ENCODE measurements around the gene MSRB2. TPM values are rescaled to one million over a fixed set of nuclear protein-coding genes. Genes with fewer than 3 reads are reported as not detected.

The MSRB2 gene
- total RNA-seq, 3 donors from 2014 or later = 19.0 to 31.5 (median 24.9) TPM

- Histone ChIP-seq H3K4me3 (peak overlapping the region in 1 of 3 donors; percentile 15), H3K27me3 (peaks cover 0 to 15% of the 10 kb centered on the region in 2 donors), H3K4me1 (no peaks in the 10 kb centered on the region), H3K9me3 (no peaks in the 10 kb centered on the region), H3K27ac (no peak overlapping the region), H3K36me3 (no peaks in the 10 kb centered on the region)
- intact Hi-C loops (cut with DNase I; ENCODE audit: low total_unique reads) = loop anchor here (1.0 kb wide), 1 partner anchor 34 kb away; the partner anchor contains the start of gene PTF1A
- no peak for TF ChIP-seq POLR2A (IDR thresholded peaks at IDR 0.05)
- TF ChIP-seq, protein P1, sequence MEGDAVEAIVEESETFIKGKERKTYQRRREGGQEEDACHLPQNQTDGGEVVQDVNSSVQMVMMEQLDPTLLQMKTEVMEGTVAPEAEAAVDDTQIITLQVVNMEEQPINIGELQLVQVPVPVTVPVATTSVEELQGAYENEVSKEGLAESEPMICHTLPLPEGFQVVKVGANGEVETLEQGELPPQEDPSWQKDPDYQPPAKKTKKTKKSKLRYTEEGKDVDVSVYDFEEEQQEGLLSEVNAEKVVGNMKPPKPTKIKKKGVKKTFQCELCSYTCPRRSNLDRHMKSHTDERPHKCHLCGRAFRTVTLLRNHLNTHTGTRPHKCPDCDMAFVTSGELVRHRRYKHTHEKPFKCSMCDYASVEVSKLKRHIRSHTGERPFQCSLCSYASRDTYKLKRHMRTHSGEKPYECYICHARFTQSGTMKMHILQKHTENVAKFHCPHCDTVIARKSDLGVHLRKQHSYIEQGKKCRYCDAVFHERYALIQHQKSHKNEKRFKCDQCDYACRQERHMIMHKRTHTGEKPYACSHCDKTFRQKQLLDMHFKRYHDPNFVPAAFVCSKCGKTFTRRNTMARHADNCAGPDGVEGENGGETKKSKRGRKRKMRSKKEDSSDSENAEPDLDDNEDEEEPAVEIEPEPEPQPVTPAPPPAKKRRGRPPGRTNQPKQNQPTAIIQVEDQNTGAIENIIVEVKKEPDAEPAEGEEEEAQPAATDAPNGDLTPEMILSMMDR (IDR thresholded peaks at IDR 0.05) = peak in 2 of 3 donors; percentile 59 to 60
- no peak for TF ChIP-seq POLR2AphosphoS5 (IDR thresholded peaks at IDR 0.05)
- DNase-seq (ENCODE audit: low spot score in 2 of 2) = no peak
Observed at GRCh38 chr10:23158370-23158769, 63.0 kb downstream of the MSRB2 start.

DNA sequence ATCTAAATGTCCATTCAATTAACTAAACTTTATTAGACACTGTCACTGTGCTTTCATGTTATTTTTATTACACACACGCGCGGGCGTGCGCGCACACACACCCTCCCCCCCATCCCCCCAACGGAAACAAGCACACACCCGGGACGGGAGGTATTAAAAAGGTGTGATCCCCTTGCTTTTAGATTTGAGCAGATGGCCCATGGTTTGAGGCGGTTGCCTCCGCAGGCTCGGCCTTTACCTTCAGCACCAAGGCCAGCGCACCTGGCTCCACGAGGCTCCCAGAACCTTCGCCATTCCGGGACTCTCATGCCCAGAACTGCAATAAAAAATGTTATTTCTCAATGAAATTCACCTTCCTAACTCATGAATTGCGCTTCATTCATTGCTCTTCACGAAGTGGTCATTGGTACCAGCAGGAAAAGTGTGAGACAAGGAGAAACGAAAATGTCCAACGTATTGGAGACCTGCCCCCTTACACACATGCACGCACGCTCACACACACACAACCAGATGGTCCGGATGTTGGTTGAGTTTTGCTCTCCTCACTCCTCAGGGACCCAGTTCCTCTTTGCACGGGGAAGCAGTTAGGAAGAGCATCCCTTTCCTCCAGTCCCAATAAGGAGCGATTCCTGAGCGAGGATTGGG, 76.0 kb downstream of the MSRB2 start:
- Histone ChIP-seq H3K27ac (no peak overlapping the region), H3K9me3 (no peaks in the 10 kb centered on the region), H3K4me3 (no peak overlapping the region), H3K36me3 (no peaks in the 10 kb centered on the region), H3K27me3 (peaks cover 3 to 61% of the 10 kb centered on the region in 2 donors), H3K4me1 (peaks cover 0 to 11% of the 10 kb centered on the region in 2 donors)
- TF ChIP-seq POLR2A (IDR thresholded peaks at IDR 0.05) = no peak
- TF ChIP-seq, protein P1 (IDR thresholded peaks at IDR 0.05) = no peak
- TF ChIP-seq POLR2AphosphoS5 (IDR thresholded peaks at IDR 0.05) = no peak
- no peak for DNase-seq (ENCODE audit: low spot score in 2 of 2)
- intact Hi-C loops (cut with DNase I; ENCODE audit: low total_unique reads) = no loop called here

Other genes starting within 250 kb of the MSRB2 start
- gene ARMC3, start 167.5 kb upstream of the MSRB2 start, total RNA-seq = under 1 TPM in 2 of 3 donors, not detected in 1; 0.33 to 0.88 TPM
- not detected for gene PTF1A, start 96.7 kb downstream of the MSRB2 start, total RNA-seq
- gene C10orf67, start 249.2 kb downstream of the MSRB2 start, total RNA-seq = under 1 TPM in 1 of 3 donors, not detected in 2; 0.29 TPM